ENCODE results near the gene TFEB. TPM values are rescaled to one million over a fixed set of nuclear protein-coding genes. Genes with fewer than 3 reads are reported as not detected.

Gene TFEB
- total RNA-seq, 1 experiment from 2014 or later = 1.8 TPM

DNA sequence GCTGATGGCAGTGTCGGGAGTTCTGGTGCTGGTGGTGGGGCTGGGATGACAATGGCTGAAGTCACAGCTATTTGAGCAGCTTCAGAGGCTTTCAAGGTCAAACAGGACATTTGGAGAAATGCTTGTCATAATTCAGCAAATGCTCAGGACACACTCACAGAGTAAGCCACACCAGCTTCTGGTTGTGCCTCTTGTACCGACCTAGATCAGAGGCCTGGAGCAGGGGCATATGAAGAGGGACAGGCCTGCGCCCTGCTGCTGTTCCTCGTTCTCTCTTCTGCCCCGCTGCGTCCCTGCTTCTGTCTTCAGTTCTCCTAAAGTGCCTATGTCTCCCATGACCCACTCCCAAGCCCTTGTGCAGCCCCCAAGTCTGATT is 12.7 kb upstream of the TFEB start:
- intact Hi-C loops (cut with micrococcal nuclease; ENCODE audit: unreplicated experiment) = no loop called here
- Histone ChIP-seq H3K27me3 (replicated peaks; ENCODE audit: insufficient read depth, low read depth, low read length, poor library complexity) (no peaks in the 10 kb centered on the region), H3K27ac (ENCODE audit: low read depth, low read length, poor library complexity, severe bottlenecking) (no peak overlapping the region), H3K4me3 (ENCODE audit: low read depth, low read length, poor library complexity, severe bottlenecking) (no peak overlapping the region), H3K36me3 (ENCODE audit: insufficient read depth, low read length, poor library complexity, severe bottlenecking) (no peaks in the 10 kb centered on the region), H3K4me1 (ENCODE audit: insufficient read depth, low read length, poor library complexity, severe bottlenecking) (no peaks in the 10 kb centered on the region), H3K9me3 (ENCODE audit: low read depth, low read length, poor library complexity, severe bottlenecking) (no peaks in the 10 kb centered on the region)
- ChIA-PET CTCF (interaction anchor here (1.2 kb wide), 1 partner anchor 14 kb away, joined by 5 read pairs; no protein-coding TSS in a partner anchor), POLR2A (ENCODE audit: low non-redundant PET) (no interaction called here)
- DNase-seq (ENCODE audit: low spot score) = no peak
- TF ChIP-seq EZH2 (IDR thresholded peaks at IDR 0.05; ENCODE audit: borderline replicate concordance, low read depth, low read length, poor library complexity, severe bottlenecking) = no peak
- BruUV-seq (replicated peaks) = no TSS peak

DNA sequence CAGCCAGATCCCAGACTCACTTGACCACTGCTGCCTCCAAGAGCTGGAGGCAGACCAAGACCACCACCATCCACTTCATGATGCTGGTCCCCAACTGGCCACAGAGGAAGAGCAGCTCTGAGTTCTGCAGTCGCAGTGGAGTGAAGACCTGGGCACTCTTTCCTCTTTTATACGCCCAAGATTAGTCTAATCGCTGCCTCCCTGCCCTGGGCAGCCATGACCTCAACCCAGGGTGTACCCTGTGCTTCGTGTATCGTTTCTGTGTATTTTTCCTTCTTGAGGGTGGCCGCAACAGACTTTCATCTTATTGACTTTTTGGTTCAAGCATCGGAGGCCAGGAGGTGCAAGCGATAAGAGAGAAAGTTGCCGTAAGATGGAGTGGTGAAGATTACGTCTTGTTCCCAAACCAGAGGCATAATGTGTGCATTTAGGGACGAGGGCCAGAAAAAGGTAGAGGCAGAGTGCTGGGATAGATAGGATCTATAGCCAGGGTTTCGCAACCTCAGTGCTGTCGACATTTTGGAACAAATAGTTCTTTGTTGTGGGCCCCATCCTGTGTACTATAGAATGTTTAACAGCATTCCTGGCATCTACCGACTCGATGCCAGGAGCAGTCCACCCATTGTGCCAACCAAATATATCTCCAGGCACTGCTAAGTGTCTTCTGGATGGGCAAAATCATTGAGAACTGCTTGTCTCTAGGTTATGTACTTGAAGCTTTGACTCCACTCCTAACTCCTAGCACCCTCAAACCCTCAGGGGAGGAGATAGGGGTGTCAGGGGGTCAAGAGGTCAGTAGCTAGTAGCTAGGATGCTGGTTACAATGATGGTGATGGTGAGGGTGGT is 12.1 kb upstream of the TFEB start, which contains the start of gene PGC:
Gene PGC (minus strand): TSS at position 142 of the 846 bp plus-strand sequence. CDS start 63 bp downstream, at position 79.
- Histone ChIP-seq H3K4me1 (ENCODE audit: insufficient read depth, low read length, poor library complexity, severe bottlenecking) (no peaks in the 10 kb centered on the region), H3K4me3 (ENCODE audit: low read depth, low read length, poor library complexity, severe bottlenecking) (no peak within 1 kb of the TSS), H3K27ac (ENCODE audit: low read depth, low read length, poor library complexity, severe bottlenecking) (no peak within 1 kb of the TSS), H3K9me3 (ENCODE audit: low read depth, low read length, poor library complexity, severe bottlenecking) (no peaks in the 10 kb centered on the region), H3K36me3 (ENCODE audit: insufficient read depth, low read length, poor library complexity, severe bottlenecking) (no peaks in the 10 kb centered on the region), H3K27me3 (replicated peaks; ENCODE audit: insufficient read depth, low read depth, low read length, poor library complexity) (no peaks in the 10 kb centered on the region)
- ChIA-PET CTCF (no interaction called here), POLR2A (ENCODE audit: low non-redundant PET) (no interaction called here)
- BruUV-seq (replicated peaks) = no TSS peak
- intact Hi-C loops (cut with micrococcal nuclease; ENCODE audit: unreplicated experiment) = no loop called here
- no peak for DNase-seq (ENCODE audit: low spot score)
- TF ChIP-seq, protein P1, sequence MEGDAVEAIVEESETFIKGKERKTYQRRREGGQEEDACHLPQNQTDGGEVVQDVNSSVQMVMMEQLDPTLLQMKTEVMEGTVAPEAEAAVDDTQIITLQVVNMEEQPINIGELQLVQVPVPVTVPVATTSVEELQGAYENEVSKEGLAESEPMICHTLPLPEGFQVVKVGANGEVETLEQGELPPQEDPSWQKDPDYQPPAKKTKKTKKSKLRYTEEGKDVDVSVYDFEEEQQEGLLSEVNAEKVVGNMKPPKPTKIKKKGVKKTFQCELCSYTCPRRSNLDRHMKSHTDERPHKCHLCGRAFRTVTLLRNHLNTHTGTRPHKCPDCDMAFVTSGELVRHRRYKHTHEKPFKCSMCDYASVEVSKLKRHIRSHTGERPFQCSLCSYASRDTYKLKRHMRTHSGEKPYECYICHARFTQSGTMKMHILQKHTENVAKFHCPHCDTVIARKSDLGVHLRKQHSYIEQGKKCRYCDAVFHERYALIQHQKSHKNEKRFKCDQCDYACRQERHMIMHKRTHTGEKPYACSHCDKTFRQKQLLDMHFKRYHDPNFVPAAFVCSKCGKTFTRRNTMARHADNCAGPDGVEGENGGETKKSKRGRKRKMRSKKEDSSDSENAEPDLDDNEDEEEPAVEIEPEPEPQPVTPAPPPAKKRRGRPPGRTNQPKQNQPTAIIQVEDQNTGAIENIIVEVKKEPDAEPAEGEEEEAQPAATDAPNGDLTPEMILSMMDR (conservative IDR thresholded peaks at IDR 0.05; ENCODE audit: low read depth, low read length) = no peak
- TF ChIP-seq EZH2 (IDR thresholded peaks at IDR 0.05; ENCODE audit: borderline replicate concordance, low read depth, low read length, poor library complexity, severe bottlenecking) = no peak

DNA sequence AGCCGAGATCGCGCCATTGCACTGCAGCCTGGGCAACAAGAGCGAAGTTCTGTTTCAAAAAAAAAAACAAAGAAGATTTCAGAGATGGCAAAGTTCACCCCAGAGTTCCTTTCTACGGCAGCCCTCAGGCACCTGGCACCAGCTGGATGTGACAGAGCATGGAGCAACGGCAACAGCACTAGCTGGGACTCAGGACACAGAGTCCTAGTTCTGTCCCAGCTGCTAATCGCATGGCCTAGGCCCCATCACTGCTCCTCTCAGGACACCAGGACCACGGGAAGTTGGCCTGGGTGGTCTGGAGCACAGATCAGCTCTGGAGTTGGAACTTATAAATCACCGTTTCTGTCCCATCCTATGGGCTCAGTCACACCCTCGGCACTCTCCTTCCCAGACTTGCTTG is 10.7 kb upstream of the TFEB start:
- no peak for TF ChIP-seq EZH2 (IDR thresholded peaks at IDR 0.05; ENCODE audit: borderline replicate concordance, low read depth, low read length, poor library complexity, severe bottlenecking)
- TF ChIP-seq, protein P1 (conservative IDR thresholded peaks at IDR 0.05; ENCODE audit: low read depth, low read length) = no peak

More for the DNA sequence above, 10.7 kb upstream of the TFEB start:
- Histone ChIP-seq H3K9me3 (ENCODE audit: low read depth, low read length, poor library complexity, severe bottlenecking) (no peaks in the 10 kb centered on the region), H3K4me3 (ENCODE audit: low read depth, low read length, poor library complexity, severe bottlenecking) (no peak overlapping the region), H3K27ac (ENCODE audit: low read depth, low read length, poor library complexity, severe bottlenecking) (no peak overlapping the region), H3K4me1 (ENCODE audit: insufficient read depth, low read length, poor library complexity, severe bottlenecking) (no peaks in the 10 kb centered on the region), H3K36me3 (ENCODE audit: insufficient read depth, low read length, poor library complexity, severe bottlenecking) (no peaks in the 10 kb centered on the region), H3K27me3 (replicated peaks; ENCODE audit: insufficient read depth, low read depth, low read length, poor library complexity) (no peaks in the 10 kb centered on the region)
- intact Hi-C loops (cut with micrococcal nuclease; ENCODE audit: unreplicated experiment) = no loop called here
- ChIA-PET CTCF (no interaction called here), POLR2A (ENCODE audit: low non-redundant PET) (no interaction called here)
- no peak for DNase-seq (ENCODE audit: low spot score)
- BruUV-seq (replicated peaks) = no TSS peak
